GM21576 (cell line): ENCODE results near the gene SUCO.
"Not testable (repeated sequence)": the region's sequence is repeated elsewhere in the genome, so short reads cannot be mapped to it uniquely, and the experiment has no call there.

Source experiments
- ATAC-seq: cut with Tn5 transposase; IDR thresholded peaks from one replicate; pipeline ENCODE4 v1.9.1; 2021; ENCODE audit warnings: mild to moderate bottlenecking, moderate library complexity; ENCODE audit not compliant: unreplicated experiment

The SUCO gene

DNA sequence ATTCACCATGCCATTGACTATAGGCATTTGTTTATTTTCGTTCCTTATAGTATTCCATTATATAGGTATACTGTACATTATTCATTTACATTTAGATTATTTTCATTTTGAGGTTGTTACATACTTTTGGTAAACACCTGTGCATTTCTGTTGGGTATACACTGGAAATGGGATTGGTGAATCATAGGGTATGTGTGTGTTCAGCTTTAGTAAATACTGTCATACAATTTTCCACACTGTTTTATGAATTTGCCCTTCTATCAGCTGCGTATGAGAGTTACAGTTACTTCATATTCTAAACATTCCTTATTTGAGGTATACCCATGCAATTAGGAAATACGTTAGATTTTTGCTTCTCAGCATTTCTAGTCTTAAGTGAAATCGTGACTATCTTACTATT, 70.9 kb downstream of the SUCO start:
- no peak for ATAC-seq

- no peak for ATAC-seq
Measured at GRCh38 chr1:172605641-172606040, 72.7 kb downstream of the SUCO start.

GRCh38 chr1:172607145-172607544, 74.2 kb downstream of the SUCO start:
- no peak for ATAC-seq

DNA sequence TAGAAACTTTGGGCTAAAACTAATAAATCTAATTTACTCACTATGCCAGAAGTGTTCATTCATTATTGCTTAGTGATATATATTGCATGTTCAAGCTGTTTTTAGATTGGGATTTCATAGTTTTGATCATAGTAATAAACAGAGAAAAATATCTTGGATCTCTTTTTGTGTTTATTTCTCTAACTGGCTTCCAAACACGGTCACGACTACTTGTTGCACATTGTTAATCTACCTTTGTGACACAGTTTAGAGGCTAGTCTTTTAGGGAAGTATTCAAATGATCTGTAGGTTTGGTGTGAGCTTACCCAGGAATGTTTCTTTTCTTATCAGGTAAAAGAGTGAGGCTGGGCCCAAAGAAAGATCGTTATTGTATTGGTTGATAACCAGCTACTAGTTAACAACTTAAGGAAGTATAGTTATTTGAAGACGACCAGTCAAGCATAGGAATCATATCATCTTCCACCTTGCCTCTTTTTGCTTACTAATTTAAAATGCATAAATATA, 75.2 kb downstream of the SUCO start:
- no peak for ATAC-seq

- ATAC-seq = no peak
Measured at GRCh38 chr1:172609528-172609927, 76.6 kb downstream of the SUCO start.

DNA sequence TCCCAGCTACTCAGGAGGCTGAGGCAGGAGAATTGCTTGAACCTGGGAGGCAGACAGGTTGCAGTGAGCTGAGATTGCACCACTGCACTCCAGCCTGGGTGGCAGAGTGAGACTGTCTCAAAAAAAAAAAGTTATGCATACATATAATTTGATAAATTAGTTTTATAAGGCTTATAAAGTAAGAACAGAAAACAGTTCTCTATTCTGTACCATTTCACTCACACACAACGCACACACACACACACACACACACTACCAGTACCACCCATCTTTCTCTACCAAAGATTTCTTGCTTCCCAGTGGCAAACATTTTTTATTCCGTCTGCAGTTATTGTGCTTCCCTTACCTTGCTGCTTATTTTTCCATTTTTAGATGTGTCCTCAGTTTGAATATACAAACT, 79.5 kb downstream of the SUCO start:
- no peak for ATAC-seq

DNA sequence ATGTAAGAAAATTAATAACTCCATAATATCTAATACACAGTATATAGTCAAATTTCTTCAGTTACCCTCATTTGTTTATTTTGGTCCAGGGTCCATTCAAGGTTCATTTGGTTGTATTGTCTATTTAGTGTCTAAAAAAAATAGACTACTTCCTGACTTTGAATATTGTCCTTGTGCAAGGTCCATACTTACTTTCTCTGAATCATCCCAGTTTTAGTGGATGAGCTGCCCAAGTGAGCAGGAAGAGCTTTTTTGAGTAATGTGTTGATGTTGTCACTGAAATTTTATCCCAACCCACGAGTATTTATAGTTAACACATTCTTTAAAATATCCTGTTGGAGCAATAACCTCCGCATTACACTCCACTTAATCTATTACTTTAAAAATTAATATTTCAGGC, 80.3 kb downstream of the SUCO start:
- ATAC-seq = no peak

GRCh38 chr1:172616195-172616594, 83.2 kb downstream of the SUCO start:
- no peak for ATAC-seq

DNA sequence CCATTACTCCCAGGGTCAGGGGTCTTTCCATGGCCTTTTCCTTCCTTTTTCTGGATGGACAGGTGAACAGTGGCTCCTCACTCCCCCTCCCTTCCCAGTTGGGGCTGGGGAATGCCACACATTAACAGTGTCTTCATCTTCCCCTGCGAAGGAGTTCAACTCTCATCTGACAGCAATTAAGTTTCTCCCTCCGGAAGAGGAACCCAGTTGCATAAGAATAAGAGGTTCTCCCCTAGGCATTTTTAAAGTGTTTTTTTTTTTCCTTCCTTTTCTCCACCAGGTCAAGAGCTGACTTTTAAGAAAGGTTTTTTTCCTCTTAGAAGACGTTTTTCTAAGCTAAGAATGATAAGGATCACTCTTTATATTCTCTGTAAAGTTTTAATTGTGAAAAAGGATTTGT, 83.7 kb downstream of the SUCO start:
- ATAC-seq = no peak

GRCh38 chr1:172620603-172621002, 87.7 kb downstream of the SUCO start:
- not testable (repeated sequence) for ATAC-seq

DNA sequence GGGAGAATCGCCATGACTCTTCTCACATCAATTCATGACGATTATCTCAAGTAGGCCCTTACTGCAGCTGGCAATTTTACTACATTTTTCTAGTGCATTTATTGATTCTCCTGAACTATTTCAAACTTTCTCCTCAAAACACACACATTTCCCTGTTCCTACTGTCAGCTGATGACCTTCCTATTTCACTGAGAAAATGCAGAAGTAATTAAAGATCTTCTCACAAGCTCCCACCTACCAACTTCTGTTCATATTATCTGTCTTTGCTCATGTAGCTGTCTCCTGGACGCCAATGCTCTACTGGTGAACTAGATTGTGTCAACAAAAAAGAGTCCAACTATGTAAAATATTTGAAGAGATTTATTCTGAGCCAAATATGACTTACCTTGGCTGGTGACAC, 89.6 kb downstream of the SUCO start:
- ATAC-seq = no peak

GRCh38 chr1:172623748-172624147, 90.8 kb downstream of the SUCO start:
- ATAC-seq = no peak

DNA sequence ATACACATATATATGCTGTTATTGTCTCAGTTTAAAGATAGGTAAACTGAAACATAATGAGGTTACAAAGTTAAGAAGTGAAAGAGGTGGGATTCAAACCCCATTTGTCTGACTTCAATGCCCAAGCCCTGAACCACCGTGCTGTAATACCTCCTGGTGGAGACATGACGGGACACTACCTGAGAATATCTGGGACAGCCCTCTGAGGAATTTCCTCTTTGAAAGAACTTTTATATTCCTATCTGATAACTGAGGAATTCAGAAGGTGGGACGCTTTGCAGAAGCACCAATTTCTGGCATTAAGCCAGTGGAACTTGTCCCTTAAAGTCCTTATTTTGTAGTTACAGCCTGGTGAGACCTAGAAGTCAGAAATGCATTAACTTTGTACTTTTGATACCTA, 93.9 kb downstream of the SUCO start:
- no peak for ATAC-seq

DNA sequence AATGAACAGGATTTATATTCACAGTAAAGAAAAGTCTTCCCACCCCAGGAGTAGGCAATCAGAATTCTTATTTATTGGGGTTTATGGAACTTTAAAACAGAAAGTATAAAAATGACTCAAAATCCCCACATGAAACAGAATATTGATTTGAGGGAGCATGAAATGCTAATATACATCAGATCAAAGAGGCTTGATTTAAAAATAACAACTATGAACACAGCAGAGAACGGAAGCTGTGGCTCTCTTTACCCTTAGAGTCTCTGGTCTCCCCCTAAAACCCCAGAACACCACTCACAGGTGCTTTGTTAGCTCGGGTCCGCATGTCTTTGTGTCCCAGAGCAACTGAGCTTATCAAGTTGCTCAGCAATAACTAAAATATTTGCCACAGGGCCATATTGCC, 94.8 kb downstream of the SUCO start:
- ATAC-seq = no peak

DNA sequence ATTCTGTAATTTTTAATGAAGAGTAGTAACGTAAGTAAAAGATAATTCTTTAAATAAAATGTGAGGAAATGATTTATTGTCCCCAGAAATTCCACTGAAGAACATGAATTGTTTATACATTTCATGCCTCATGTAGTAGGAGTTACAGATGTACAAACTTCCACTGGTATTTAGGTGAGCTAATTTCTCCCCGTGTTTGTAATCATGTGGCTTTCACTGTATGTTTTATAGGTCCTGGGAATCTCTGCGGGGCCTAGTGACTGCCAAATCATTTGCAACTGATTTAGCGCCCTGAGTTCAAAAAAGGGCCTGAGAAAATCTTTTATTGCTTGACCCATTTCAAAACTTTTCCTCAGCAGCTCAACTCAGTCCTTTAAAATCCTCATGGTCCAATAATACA, 95.5 kb downstream of the SUCO start:
- no peak for ATAC-seq

GRCh38 chr1:172629170-172629569, 96.2 kb downstream of the SUCO start:
- no peak for ATAC-seq

GRCh38 chr1:172629638-172630037, 96.7 kb downstream of the SUCO start:
- no peak for ATAC-seq

DNA sequence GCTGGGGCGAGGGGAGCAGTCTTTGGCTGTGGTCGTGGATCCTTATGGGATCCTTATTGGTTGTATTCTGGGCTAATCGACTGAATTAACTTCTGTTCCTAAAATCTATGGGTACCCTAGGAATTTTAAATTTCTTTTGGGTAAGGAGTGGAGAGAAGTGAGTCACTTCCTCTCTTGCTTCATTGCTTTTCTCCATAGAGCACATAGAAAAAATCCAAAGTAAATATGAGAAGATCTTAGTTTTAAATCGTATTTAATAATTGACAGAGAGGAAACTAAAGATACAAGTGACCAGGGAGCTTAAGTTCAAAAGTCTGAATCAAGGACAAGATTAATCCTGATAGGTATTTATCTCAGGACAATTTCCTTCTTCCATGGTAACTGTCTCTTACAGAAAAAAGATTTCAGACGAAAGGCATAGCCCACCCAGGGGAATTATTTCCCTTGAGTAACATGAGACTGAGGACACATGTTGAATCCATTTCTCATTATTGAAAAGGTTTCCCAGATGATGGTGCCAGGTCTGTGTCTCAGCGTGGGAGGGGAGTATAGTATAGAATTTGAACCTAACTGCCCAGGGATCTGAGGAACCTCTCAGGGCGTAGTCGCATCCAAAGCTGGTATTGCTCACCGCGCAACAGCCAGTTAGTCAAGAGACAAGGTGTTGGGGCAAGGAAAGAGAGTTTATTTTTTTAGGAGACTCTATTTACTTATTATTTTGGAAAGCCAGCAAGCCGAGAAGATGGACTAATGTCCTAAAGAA, 97.3 kb downstream of the SUCO start:
- ATAC-seq = no peak

DNA sequence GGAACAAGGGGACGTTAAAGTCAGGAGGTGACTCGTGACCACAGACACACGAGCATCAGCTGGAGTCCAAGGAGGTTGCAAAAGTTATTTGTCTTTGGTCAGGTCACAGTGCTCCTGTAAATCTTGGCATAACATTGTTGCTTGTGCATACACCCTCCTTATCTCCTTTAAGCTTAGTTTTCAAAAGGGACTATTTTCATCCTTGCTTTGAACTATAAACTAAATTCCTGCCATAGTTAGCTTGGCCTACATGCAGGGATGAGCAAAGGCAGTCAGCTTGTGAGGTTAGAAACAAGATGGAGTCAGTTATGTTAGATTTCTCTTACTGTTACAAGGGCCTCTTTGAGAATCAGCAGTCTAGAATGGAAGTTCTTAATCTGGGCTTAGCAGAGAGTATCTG, 97.9 kb downstream of the SUCO start:
- no peak for ATAC-seq

- no peak for ATAC-seq
Measured at GRCh38 chr1:172637522-172637921, 104.6 kb downstream of the SUCO start.

- ATAC-seq = no peak
Measured at GRCh38 chr1:172638249-172638648, 105.3 kb downstream of the SUCO start.

DNA sequence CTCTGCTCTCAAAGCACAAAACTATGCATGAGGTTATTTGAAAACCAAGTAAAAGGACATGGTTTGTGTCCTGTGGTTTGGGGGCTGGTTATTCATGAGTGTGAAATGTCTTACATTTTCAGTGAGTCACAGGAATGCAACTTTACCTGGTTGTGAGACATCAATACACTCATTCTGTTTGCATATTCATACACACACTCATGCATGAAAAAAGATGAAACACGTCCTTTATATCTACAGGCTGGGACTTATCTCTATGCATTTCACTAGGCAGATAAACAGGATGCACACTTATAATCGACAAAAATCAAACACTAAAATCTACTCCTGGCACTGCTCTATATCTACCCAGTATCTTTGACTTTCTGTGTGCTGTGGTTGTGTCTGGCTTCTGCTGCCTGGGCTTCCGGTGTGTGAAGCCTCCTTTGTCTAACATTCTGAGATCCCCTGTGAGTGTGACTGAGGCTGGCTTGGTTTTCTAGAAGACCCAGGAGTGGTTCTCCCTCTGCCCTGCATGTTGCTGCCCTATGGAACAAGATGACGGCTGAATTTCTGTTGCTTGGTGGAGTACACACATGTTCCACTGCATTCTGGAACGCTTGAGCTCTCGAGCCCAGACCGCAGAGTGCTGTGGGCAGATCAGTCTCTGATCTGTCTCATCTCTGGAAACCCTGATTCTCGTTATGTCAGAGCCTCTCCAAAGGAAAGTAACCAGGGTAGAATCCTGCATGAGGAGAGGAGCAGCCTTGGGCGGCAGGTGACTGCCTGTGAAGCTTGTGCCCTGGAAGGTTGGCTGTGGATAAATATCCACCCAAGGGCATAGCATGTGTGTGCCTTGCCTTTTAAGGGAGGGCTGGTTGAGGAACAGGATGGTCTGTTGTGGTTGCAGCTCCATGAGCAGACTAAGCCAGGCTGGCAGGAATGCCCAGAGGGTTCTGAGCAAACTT, 106.2 kb downstream of the SUCO start:
- peak; percentile 69 for ATAC-seq
